ENCODE results near the gene HNRNPF.

HNRNPF gene

DNA sequence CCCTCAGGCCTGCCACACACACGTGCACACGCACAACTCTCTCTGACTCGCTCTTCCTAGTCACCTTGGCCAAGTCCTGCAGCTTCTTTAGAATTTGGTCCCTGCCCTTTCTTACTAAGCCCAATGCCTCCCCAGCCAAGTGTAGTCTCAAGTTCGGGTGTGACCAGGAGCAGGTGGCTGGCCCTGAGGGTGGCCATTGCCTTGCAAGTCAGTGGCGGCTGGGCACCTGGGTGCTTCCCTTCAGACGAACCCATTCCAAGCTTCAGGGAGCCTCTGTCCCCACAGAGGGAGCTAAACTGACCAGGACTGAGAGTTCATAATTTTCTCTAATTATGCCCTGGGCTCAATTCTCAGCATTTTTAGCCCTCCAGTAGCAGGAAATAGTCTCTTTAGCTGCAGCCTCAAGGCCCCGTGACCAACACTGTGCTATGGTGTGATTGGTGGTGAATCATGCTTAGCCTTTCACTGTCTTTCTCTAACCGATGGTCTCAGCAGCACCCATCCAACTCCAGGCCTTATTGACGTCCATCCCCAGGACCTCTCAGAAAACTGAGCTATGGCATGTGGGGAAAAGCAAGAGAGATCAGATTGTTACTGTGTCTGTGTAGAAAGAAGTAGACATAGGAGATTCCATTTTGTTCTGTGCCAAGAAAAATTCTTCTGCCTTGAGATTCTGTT is 72.2 kb downstream of the HNRNPF start:
- Histone ChIP-seq H2AFZ (ENCODE audit: low read depth, low read length) (no peak overlapping the region), H3K4me3 (ENCODE audit: low read depth in 1 of 2, low read length in 2 of 2) (no peak overlapping the region), H3K79me2 (ENCODE audit: insufficient read depth, low read length) (no peaks in the 10 kb centered on the region), H3K27ac (ENCODE audit: low read length) (no peak overlapping the region), H3K9me3 (ENCODE audit: insufficient read depth, low read length, severe bottlenecking) (no peaks in the 10 kb centered on the region), H4K20me1 (ENCODE audit: insufficient read depth, low read length) (no peaks in the 10 kb centered on the region), H3K27me3 (ENCODE audit: insufficient read depth, low read length, poor library complexity) (peaks cover 4% of the 10 kb centered on the region), H3K4me2 (ENCODE audit: insufficient read depth, low read length) (no peak overlapping the region), H3K36me3 (ENCODE audit: insufficient read depth, low read length) (no peaks in the 10 kb centered on the region), H3K4me1 (ENCODE audit: insufficient read depth, low read length) (peaks cover 7% of the 10 kb centered on the region), H3K9ac (ENCODE audit: low read depth, low read length) (no peak overlapping the region)
- DNase-seq (no peak), ATAC-seq (ENCODE audit: insufficient read depth, low read depth) (no peak)
- TF ChIP-seq, protein P1, sequence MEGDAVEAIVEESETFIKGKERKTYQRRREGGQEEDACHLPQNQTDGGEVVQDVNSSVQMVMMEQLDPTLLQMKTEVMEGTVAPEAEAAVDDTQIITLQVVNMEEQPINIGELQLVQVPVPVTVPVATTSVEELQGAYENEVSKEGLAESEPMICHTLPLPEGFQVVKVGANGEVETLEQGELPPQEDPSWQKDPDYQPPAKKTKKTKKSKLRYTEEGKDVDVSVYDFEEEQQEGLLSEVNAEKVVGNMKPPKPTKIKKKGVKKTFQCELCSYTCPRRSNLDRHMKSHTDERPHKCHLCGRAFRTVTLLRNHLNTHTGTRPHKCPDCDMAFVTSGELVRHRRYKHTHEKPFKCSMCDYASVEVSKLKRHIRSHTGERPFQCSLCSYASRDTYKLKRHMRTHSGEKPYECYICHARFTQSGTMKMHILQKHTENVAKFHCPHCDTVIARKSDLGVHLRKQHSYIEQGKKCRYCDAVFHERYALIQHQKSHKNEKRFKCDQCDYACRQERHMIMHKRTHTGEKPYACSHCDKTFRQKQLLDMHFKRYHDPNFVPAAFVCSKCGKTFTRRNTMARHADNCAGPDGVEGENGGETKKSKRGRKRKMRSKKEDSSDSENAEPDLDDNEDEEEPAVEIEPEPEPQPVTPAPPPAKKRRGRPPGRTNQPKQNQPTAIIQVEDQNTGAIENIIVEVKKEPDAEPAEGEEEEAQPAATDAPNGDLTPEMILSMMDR (IDR thresholded peaks at IDR 0.05; ENCODE audit: borderline replicate concordance, extremely low read depth, low read length, poor library complexity, severe bottlenecking) = no peak
- TF ChIP-seq EZH2 (IDR thresholded peaks at IDR 0.05; ENCODE audit: borderline replicate concordance, low read depth, low read length, severe bottlenecking) = no peak

DNA sequence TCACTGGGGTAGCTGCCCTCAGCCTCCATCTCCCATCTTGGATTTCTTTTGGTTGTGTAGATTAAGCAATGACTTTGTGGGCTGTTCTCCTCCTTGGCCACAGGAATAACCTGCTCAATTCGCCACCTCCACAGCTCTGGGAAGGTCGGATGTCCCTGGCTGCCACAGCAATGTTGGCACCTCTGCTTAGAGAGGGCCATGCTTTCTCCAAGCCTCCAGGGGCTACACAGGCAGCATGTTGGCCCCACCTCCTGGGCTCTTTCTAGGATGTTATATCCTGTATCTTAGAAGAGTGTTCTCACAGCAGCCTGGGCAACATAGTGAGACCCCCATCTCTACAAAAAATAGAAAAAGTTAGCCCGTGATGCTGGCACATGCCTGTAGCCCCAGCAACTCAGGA is 72.9 kb downstream of the HNRNPF start:
- no peak overlapping the region for H3K4me2 ChIP-seq (ENCODE audit: insufficient read depth, low read length)
- H3K4me1 ChIP-seq (ENCODE audit: insufficient read depth, low read length) = peaks cover 8% of the 10 kb centered on the region
- no peak overlapping the region for H3K27ac ChIP-seq (ENCODE audit: low read length)
- no peak overlapping the region for H3K9ac ChIP-seq (ENCODE audit: low read depth, low read length)
- ATAC-seq (ENCODE audit: insufficient read depth, low read depth) = no peak
- H3K27me3 ChIP-seq (ENCODE audit: insufficient read depth, low read length, poor library complexity) = peaks cover 4% of the 10 kb centered on the region
- TF ChIP-seq EZH2 (IDR thresholded peaks at IDR 0.05; ENCODE audit: borderline replicate concordance, low read depth, low read length, severe bottlenecking) = no peak
- TF ChIP-seq, protein P1 (IDR thresholded peaks at IDR 0.05; ENCODE audit: borderline replicate concordance, extremely low read depth, low read length, poor library complexity, severe bottlenecking) = no peak
- no peak overlapping the region for H3K4me3 ChIP-seq (ENCODE audit: low read depth in 1 of 2, low read length in 2 of 2)
- H3K36me3 ChIP-seq (ENCODE audit: insufficient read depth, low read length) = no peaks in the 10 kb centered on the region
- no peaks in the 10 kb centered on the region for H4K20me1 ChIP-seq (ENCODE audit: insufficient read depth, low read length)
- H3K79me2 ChIP-seq (ENCODE audit: insufficient read depth, low read length) = no peaks in the 10 kb centered on the region
- no peak for DNase-seq
- H2AFZ ChIP-seq (ENCODE audit: low read depth, low read length) = no peak overlapping the region
- no peaks in the 10 kb centered on the region for H3K9me3 ChIP-seq (ENCODE audit: insufficient read depth, low read length, severe bottlenecking)
